Activated CD8-positive, alpha-beta T cell treated with anti-CD3 and anti-CD28 coated beads for 36 hours (primary cell): ENCODE results near the gene LLGL1. TPM values are rescaled to one million over a fixed set of nuclear protein-coding genes. Genes with fewer than 3 reads are reported as not detected.

ENCODE experiments used
- ATAC-seq: fragments of 200-7000 bp; cut with Tn5 transposase; one replicate; pipeline ENCODE4 v1.10.0; 2021; ENCODE audit warnings: mild to moderate bottlenecking, moderate library complexity
- CTCF ChIA-PET: fragments of 350-600 bp; sonication (Branson Sonifier 250); formaldehyde crosslinking; loops from one replicate; lab custom pipeline; 2021; ENCODE audit warnings: antibody characterized with exemption; lab: Charles Lee
- POLR2A ChIA-PET: fragments of 350-600 bp; sonication (Branson Sonifier 250); formaldehyde crosslinking; loops from one replicate; lab custom pipeline; 2021; ENCODE audit warnings: antibody characterized with exemption; lab: Charles Lee
- DNase-seq: peaks from one replicate; pipeline ENCODE4 v3.0.0-alpha.2; 2020
- H3K27ac Mint-ChIP-seq: one replicate; pipeline ENCODE4 v1.8.0; 2021; ENCODE audit warnings: mild to moderate bottlenecking, mixed read lengths
- H3K27me3 Mint-ChIP-seq: one replicate; pipeline ENCODE4 v1.8.0; 2021; ENCODE audit warnings: mixed read lengths
- H3K36me3 Mint-ChIP-seq: one replicate; pipeline ENCODE4 v1.8.0; 2021; ENCODE audit warnings: low read depth, mixed read lengths
- H3K4me1 Mint-ChIP-seq: one replicate; pipeline ENCODE4 v1.8.0; 2021; ENCODE audit warnings: low read depth, mixed read lengths
- H3K4me3 Mint-ChIP-seq: one replicate; pipeline ENCODE4 v1.8.0; 2021; ENCODE audit warnings: mild to moderate bottlenecking, moderate library complexity, mixed read lengths
- H3K9me3 Mint-ChIP-seq: one replicate; pipeline ENCODE4 v1.8.0; 2021; ENCODE audit warnings: mixed read lengths
- intact Hi-C: fragments of 100-400 bp; cut with micrococcal nuclease; formaldehyde crosslinking; loops from one replicate; pipeline ENCODE4 v1.10.0; 2022
- total RNA-seq, 2 experiments: library from RNA; stranded (reverse); gene quantifications; one replicate each; pipeline ENCODE4 v1.2.3, GENCODE V29; 2021
- TF ChIP-seq, protein P1 (sequence below): fragments of 200-600 bp; IDR thresholded peaks from one replicate; pipeline ENCODE4 v1.8.0; 2022; ENCODE audit warnings: antibody characterized with exemption, mild to moderate bottlenecking

Gene LLGL1
- total RNA-seq, 2 experiments from 2014 or later, result 15.1 to 17.6 TPM

DNA sequence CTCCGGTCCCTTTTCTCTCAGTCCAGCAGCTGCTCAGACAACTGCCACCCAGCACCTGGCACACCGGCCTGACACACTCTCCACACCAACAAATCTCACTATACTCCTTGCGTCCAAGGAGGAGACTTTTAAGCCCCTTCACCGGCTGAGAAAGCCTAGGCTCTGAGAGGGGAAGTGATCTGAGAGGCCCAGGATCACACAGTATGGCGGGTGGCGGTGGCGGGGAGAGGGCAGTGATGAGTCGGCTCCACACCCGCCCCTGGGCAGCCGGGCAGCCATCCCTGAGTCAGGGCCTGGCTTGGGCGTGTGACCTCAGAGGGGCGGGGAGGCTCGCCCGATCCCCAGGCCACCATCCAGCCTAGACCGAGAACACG, 32.5 kb downstream of the LLGL1 start:
- Mint-ChIP-seq H3K27me3 (no peaks in the 10 kb centered on the region), H3K4me1 (peaks cover 38% of the 10 kb centered on the region), H3K9me3 (no peaks in the 10 kb centered on the region), H3K27ac (peak overlapping the region; percentile 78), H3K36me3 (peaks cover 7% of the 10 kb centered on the region), H3K4me3 (peak overlapping the region; percentile 94)
- TF ChIP-seq, protein P1, sequence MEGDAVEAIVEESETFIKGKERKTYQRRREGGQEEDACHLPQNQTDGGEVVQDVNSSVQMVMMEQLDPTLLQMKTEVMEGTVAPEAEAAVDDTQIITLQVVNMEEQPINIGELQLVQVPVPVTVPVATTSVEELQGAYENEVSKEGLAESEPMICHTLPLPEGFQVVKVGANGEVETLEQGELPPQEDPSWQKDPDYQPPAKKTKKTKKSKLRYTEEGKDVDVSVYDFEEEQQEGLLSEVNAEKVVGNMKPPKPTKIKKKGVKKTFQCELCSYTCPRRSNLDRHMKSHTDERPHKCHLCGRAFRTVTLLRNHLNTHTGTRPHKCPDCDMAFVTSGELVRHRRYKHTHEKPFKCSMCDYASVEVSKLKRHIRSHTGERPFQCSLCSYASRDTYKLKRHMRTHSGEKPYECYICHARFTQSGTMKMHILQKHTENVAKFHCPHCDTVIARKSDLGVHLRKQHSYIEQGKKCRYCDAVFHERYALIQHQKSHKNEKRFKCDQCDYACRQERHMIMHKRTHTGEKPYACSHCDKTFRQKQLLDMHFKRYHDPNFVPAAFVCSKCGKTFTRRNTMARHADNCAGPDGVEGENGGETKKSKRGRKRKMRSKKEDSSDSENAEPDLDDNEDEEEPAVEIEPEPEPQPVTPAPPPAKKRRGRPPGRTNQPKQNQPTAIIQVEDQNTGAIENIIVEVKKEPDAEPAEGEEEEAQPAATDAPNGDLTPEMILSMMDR, result no peak
- ChIA-PET CTCF (no interaction called here), POLR2A (interaction anchor here (0.6 to 0.7 kb wide), 2 partner anchors 14 to 32 kb away, joined by 3 read pairs; no protein-coding TSS in a partner anchor)
- intact Hi-C loops, result no loop called here
- peak; percentile 27 for ATAC-seq
- DNase-seq, result peak; percentile 77

DNA sequence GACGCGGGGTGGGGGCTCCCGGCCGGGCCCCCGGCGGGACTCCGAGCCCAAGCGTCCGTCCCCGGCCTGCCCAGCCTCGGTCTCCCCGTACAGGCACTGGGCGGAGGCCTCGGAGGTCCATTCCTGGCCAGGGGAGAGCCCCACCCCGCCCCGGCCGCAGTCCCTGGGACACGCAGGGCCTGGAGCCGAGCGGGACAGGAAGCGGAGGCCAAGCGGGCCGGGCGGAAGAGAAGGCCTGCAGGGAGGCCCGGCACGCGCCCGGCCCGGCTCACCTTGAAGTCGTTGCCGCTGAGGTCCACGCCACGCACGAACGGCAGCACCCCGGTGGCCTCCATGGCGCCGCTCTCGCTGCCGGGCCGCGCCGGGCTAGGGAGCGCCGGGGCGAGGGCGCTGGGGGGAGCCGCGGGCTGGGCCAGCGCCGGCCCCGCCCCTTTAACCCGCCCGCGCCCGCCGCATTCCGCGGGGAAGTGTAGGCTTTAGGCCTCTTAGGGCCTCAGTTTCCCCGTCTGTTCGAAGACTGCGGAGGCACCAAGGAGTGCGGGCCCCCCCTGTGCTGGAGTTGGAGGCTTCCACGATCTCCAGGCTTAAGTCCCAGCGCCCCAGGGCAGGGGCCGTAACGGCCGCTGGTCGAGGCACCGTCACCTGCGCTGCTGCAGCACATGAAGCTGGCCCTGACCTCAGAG, 33.1 kb downstream of the LLGL1 start, which contains the start of gene FLII:
Gene FLII, minus strand, starts transcription at position 383 of the 683 bp plus-strand sequence. Its CDS starts 48 bp downstream, at position 335.
- no peaks in the 10 kb centered on the region for H3K27me3 Mint-ChIP-seq
- peaks cover 6% of the 10 kb centered on the region for H3K36me3 Mint-ChIP-seq
- intact Hi-C loops, result no loop called here

DNA sequence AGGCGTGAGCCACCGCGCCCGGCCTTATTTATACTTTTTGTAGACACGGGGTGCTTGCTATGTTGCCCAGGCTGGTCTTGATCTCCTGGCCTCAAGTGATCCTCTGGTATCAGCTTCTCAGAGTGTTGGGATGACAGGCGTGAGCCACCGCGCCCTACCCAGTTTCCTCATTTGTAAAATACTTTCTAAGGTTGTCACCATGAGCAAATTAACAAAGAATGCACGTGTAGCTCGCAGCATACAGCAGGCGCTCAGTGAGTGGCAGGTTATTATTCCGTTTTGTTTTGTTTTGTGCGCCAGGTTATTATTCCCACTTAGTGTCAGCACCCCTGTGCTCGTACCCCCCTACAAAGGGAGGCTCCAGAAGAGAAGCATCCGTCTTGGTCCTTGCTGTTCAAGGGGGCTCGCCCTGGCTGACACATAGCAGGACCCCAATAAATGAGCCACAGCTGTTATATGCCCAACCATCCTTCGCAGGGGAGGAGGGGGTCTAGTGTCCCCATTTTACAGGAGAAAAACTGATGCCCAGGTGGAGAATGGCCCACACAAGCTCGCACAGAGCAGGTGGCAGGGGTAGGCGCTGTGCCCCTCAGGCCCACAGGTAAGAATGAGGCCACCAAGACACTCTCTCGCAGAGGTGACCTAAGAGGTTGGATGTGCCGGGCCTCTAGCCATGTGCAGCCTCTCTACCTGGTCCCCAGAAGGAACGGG, 34.3 kb downstream of the LLGL1 start:
- Mint-ChIP-seq H3K27me3 (no peaks in the 10 kb centered on the region), H3K9me3 (no peaks in the 10 kb centered on the region), H3K27ac (peak overlapping the region; percentile 86), H3K36me3 (peaks cover 3% of the 10 kb centered on the region), H3K4me3 (peak overlapping the region; percentile 79), H3K4me1 (peaks cover 38% of the 10 kb centered on the region)
- TF ChIP-seq, protein P1, result no peak
- ChIA-PET POLR2A (interaction anchor here (0.6 to 1.8 kb wide), 3 partner anchors 27 to 79 kb away, joined by 3 to 5 read pairs (median 3); no protein-coding TSS in a partner anchor), CTCF (interaction anchor here (1.4 to 1.6 kb wide), 3 partner anchors 9 to 44 kb away, joined by 3 to 5 read pairs (median 4); no protein-coding TSS in a partner anchor)
- no peak for ATAC-seq
- intact Hi-C loops, result no loop called here
- DNase-seq, result no peak

More for the DNA sequence above, 33.1 kb downstream of the LLGL1 start, which contains the start of gene FLII:
- H3K9me3 Mint-ChIP-seq, result no peaks in the 10 kb centered on the region
- peak within 1 kb of the TSS; percentile 92 for H3K27ac Mint-ChIP-seq
- POLR2A ChIA-PET, result interaction anchor here (0.8 kb wide), 1 partner anchor 75 kb away, joined by 4 read pairs; the partner anchor contains the start of gene ALKBH5
- DNase-seq (peak; percentile 42), ATAC-seq (peak; percentile 13)
- H3K4me3 Mint-ChIP-seq, result peak within 1 kb of the TSS; percentile 94
- CTCF ChIA-PET, result interaction anchor here (0.7 to 1.6 kb wide), 4 partner anchors 8 to 43 kb away, joined by 3 to 5 read pairs (median 4); no protein-coding TSS in a partner anchor
- TF ChIP-seq, protein P1, result no peak
- peaks cover 38% of the 10 kb centered on the region for H3K4me1 Mint-ChIP-seq

DNA sequence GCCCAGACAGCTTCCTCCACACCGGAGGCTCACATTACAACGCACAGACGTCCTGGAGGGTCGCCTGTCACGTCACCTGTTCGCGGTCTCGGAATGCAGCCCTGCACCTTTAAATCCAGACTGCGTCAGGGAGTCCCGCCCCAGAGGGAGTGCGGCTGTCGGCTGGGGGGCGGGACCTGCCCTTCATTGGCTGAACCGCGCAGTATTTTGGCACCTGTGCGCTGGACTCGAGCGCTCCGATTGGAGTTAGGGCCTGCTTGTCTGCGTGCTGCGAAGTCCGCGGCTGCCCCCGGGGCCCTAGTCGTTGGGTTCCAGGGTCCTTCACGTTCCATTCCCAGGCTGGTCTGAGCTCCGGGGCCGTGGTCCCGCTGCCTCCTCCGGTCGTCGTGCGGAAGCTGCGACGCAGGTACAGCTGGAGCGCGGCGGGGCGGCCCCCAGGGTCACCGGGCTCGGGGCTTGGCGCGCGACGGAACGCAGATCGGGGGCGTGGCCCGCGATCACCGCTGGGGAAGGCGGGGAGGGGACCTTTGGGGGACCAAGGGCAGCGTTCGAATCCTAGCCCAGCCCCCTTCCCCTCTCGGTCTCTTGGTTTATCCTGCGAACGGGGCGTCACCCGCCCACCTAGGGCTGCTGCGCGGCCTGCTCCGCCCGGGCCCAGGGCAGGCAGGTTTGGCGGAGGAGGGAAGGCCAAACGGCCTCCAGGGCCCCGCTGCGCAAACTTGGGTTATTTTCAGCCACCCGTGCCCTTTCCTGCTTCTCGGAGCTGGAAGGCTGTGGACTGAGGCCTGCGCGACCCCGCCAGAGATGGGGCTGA, 35.1 kb downstream of the LLGL1 start, which contains the start of gene MIEF2:
Gene MIEF2, plus strand, starts transcription at position 331 of the 814 bp plus-strand sequence. CDS start 2,059 bp downstream, outside the sequence.
- ATAC-seq, result peak; percentile 90
- peak within 1 kb of the TSS; percentile 86 for H3K27ac Mint-ChIP-seq
- peak; percentile 97 for DNase-seq
- H3K9me3 Mint-ChIP-seq, result no peaks in the 10 kb centered on the region
- intact Hi-C loops, result no loop called here
- TF ChIP-seq, protein P1, result no peak
- peak within 1 kb of the TSS; percentile 79 for H3K4me3 Mint-ChIP-seq
- ChIA-PET CTCF (interaction anchor here (0.8 to 1.6 kb wide), 2 partner anchors 10 to 12 kb away, joined by 4 to 5 read pairs; no protein-coding TSS in a partner anchor), POLR2A (interaction anchor here (0.6 to 2.2 kb wide), 8 partner anchors 9 to 84 kb away, joined by 3 to 13 read pairs (median 3); no protein-coding TSS in a partner anchor)
- peaks cover 3% of the 10 kb centered on the region for H3K36me3 Mint-ChIP-seq
- peaks cover 38% of the 10 kb centered on the region for H3K4me1 Mint-ChIP-seq
- no peaks in the 10 kb centered on the region for H3K27me3 Mint-ChIP-seq
